GM21447 (cell line): Measurements from ENCODE around the gene RAPGEF6.
"Not testable (repeated sequence)": the region's sequence is repeated elsewhere in the genome, so short reads cannot be mapped to it uniquely, and the experiment has no call there.

ENCODE experiments used
- ATAC-seq: cut with Tn5 transposase; IDR thresholded peaks from one replicate; pipeline ENCODE4 v1.9.1; 2021; ENCODE audit not compliant: unreplicated experiment

Gene RAPGEF6

DNA sequence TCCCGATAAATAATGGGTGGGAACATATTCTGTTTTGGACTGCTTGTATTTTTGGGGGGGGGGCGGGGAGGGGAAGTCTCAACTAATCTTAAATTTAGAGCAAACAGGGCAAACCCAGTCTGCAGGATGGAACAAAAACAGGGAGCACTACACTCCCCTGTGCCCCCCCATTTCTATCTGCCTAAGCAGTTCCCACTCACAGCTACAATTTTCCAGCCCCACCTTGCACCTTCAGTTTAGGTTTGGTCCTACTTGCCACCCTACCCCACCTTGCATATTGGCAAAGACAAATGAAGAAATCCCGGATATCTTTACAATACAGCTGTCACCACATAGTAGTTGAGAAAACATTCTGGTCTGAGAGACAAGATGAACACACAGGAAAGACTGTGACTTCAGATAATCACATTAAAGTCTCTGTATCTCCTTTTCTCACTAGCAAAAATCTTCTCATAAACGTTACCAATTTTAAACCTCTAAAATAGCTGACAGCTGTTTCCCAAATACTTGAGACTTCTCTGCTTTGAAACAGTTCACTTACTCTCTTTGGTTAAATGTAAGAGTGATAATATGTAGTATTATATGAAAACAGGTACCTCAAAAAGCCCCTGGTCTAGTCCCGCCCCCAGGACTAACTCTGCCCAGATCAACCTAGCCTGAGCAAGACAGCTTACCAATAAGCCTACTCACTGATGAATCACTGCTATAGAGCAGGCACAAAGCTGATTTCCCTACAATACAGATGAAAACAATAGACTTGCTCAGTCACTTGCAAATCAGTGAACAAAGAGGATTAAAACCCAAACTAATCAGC, 5.2 kb upstream of the RAPGEF6 start:
- ATAC-seq, result no peak

DNA sequence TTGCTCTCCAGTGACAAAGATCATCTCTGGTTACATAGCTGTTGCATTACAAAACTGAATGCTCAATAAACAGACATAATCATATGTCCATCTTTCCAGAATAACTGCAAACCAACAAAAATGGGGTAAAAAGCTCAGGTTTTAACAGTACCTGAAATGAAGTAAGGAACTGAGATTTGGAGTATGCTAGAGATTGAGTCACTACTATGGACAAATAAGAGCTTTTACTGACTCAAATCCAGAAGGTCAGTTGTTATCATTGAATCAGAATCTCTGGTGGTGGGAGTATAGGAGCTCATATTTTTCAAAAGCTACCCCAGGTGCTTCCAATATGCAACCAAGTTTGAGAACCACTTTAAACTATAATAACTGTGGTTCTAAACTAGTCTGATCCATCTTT, 4.1 kb upstream of the RAPGEF6 start:
- no peak for ATAC-seq

DNA sequence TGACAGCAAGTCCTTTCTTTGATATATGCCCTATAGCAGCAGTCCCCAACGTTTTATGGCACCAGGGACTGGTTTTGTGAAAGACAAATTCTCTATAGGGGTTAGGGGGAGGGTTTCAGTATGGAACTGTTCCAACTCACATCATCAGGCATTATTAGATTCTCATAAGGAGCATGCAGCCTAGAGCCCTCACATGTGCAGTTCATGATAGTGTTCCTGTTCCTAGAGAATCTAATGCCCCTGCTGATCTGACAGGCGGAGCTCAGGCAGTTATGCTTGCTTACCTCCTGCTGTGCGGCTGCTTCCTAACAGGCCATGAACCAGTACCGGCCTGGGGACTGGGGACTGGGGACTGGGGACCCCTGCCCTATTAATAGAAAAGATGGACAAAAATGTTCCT, 2.7 kb upstream of the RAPGEF6 start:
- ATAC-seq, result no peak

DNA sequence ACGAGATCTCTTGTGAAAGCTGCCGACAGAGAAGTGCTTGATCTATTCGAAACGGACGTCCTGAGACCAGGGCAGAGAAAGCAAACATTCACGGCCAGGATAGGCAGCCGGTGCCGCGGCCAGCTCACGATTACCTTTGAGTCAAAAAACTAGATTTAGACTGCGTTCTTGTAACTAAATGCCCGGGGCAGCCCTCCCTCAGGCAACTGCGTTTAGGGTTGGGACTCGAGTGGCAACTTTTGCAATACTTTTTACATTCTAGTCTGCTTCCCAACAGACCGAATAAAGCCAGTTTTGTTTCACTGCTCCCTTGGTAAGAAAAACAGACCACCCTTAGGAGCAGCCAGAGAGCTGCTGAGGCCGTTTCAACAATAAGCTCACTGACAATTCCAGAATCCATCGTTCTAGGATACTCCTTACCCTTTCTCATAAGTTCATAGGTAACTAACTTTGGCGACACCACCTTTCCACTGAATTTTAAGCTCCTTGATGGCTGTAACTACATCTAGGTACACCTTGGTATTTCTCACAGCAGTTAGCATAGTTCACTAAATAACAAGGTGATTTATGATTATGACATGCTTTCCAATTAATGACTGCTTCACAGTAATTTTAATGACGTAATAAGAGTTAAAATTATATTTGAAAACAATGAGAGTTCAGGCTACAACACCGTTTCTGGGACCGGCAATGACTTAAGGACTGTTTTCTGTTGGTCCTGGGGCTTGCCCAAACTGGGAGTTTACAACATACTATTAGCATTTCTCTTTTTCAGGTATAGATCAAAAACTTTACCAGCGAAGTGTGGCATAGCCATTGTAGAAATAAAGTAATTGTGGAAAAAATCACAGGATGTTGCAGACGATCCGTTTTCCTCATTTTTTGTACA, 899 bp upstream of the RAPGEF6 start:
- ATAC-seq, result no peak

DNA sequence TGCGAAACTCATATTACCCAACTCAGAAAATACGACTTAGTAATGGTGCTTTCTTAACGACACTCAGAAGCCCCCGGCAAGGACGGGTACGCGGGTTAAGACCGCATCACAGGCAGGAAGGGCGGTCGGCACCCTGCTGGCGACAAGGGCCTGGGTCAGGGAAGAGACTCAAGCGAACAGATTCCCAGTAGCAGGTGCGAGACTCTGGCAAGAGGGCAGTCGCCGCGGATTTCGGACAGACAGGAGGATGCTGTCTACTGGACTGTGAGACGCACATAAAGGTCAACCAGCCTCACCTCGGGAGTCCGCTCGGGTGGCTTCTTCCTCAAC, 398 bp downstream of the RAPGEF6 start:
- peak; percentile 30 for ATAC-seq

DNA sequence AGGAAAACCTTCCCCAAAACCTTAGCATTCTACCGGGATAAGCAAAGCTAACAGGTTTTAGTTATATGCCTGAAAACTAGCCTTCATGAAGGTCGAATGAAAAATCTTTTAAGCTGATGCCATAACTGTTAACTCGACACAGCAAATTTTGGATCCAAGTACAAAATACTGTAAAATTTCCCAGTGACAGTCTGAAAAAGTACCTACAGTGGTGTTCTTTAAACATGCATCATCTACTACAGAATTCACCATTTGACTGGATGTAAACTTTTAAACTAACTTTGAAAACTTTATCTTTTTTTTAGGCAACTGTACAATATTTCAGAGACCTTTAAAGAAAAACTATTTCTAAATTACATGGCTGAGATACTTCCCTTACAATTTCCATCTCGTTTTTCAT, 791 bp downstream of the RAPGEF6 start:
- no peak for ATAC-seq

DNA sequence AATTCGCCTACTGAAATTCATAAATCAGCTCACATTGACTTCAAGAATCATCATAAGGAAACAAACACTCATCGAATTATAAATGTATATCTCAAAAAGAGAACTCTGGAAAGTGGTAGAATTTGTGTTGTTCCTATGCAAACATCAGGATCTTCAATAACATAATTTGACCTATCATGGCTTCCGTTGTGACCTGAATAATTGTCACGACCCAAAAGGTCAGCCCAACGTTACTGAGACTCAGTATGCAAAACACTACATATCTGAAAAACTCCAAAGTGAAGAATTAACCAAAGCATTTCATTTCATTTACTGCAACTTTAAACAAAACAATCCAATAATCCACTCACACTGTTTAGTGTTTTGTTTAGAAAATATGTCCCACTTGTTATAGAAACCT, 1.2 kb downstream of the RAPGEF6 start:
- ATAC-seq, result no peak

DNA sequence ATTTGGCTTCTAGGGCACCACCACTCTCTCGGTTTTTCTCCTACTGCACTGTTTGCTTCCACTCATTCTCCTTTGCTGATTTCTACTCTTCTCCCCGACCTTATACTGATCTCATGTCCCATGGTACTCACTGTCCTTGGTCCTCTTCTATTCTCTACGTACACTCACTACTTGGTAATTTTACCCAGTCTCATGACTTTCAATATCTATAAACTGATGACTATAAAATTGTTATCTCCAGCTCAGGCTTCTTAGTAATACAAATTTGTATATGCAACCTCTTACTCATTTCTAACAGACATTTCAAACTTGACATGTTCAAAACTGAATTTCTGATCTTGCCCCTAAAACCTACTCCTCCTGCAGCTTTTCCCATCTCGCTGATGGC, 4.1 kb downstream of the RAPGEF6 start:
- no peak for ATAC-seq

DNA sequence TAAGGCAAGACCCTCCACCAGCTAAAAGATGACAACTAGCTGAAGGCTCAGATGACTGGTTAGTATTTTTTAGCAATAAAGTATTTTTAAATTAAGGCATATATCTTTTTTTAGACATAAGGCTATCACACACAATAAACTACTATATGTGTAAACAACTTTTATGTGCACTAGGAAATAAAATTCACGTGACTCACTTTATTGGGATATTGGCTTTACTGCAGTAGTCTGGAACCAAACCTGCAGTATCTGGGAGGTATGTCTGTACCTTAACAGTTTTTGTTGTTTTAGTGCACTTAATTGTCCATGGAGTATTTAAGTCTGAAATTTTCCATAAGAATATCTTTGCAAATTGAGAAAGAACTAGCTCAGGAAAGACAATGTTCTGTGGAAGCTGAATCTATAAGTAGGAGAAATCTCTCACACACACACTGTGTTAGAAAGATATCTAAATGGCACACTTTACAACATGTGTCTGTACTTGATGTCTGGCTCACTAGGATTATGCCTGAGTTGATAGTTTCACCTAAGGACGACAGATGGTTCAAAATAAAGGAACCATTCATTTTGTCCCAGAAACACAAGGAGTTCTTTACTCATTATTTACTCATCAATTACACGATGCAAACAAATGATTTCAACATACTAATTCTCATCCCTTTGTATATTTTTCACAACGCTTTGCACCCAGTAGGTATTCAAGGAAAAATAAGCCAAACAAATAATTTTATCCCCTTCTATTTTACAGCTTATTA, 4.6 kb downstream of the RAPGEF6 start:
- ATAC-seq, result no peak

DNA sequence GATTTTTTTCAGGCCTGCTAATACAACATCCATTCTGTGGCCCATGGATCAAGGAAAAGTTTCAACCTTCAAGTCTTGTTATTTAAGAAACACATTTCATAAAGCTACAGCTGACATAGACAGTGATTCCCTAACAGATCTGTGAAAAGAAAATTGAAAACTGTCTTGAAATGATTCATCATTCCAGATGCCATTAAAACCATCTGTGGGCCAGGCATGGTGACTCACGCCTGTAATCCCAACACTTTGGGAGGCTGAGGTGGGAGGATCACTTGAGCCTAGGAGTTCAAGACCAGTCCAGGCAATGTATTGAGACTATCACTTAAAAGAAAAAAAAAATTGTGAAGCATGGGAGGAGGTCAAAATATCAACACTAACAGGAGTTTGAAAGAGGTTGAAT, 6.0 kb downstream of the RAPGEF6 start:
- no peak for ATAC-seq

DNA sequence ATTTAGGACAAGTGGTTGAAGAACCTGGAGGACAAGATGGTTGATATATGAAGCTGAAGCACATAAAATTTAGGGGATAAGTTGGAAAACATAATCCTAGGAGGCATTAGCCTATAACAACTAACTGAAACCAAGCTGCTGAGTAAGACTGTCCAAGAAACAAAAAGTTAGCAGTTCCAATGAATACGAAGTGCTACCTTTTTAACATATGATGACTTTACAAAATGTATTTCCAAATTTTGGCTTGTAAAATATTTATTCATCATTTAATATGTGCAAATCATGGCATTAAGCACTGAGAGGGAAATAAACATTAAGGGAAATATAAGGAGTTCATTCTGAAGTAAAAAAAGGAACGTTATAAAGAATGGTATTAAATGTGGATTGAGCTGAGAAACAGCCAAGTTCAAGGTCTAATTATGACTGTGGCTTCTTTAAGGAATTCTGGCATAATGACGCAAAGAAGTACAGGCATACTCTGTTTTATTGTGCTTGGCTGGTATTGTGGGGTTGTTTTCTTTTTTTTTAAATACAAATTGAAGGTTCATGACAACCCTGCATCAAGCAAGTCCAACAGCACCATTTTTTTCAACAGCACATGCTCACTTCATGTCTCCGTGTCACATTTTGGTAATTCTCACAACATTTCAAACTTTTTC, 7.7 kb downstream of the RAPGEF6 start:
- ATAC-seq, result no peak

DNA sequence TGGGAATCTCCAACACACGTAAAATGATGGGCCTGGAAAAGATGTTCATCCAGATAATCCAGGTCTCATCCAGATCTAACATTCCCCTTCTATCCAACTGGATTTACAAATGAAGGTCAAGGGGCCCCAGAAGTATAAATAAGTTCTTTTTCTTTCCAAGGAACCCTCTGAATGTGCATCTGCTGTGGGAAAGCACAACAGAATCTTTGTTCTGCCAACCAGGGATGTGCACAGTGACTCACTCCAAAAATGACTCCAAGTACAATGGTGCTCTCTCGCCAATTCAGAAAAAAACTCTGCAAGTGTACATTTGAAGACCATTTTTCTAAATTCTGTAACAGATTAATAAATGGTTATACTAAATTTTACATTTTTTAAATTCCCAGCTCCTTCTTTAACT, 12.4 kb downstream of the RAPGEF6 start:
- no peak for ATAC-seq

DNA sequence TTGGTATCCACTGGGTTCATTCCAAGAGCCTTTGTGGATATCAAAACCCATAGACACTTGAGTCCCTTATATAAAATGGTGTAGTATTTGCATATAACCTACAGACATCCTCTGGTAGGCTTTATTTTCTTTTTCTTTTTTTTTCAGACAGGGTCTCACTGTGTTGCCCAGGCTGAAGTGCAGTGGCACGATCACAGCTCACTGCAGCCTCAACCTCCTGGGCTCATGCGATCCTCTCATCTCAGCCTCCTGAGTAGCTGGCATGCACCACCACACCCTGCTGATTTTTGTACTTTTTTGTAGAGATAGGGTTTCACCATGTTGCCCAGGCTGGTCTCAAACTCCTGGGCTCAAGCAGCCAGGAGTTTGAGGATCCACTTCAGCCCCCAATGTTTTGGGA, 13.9 kb downstream of the RAPGEF6 start:
- ATAC-seq, result not testable (repeated sequence)

DNA sequence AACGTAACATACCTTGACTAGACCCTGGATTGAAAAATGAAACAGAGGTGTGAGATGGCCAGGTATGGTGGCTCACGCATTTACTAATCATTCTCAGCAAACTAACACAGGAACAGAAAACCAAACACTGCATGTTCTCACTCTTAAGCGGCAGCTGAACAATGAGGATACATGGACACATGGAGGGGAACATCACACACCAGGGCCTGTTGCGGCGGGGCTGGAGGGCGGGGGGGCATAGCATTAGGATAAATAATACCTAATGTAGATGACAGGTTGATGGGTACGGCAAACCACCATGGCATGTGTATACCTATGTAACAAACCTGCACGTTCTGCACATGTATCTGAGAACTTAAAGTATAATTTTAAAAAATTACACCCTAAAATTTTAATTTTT, 15.9 kb downstream of the RAPGEF6 start:
- no peak for ATAC-seq

DNA sequence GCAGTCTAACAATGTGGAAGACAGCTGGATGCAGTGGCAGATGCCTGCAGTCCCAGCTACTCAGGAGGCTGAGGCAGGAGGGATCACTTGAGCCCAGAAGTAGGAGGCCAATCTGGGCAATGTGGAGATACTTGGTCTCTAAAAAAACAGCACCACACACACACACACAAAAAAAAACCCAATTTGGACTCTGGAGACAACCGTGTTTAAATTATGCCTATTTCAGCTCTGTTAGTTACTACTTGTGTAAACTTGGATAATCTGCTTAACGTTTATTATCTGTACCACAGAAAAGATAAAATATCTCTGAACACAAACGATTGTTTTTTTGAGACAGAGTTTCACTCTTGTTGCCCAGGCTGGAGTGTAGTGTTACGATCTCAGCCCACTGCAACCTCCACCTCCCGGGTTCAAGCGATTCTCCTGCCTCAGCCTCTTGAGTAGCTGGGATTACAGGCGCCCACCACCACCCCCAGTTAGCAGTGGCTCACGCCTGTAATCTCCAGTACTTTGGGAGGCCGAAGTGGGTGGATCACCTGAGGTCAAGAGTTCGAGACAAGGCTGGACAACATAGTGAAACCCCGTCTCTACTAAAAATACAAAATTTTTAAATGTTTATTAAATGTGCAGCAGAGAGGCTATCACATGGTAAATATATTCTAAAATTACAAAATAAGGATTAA, 17.7 kb downstream of the RAPGEF6 start:
- ATAC-seq, result no peak

DNA sequence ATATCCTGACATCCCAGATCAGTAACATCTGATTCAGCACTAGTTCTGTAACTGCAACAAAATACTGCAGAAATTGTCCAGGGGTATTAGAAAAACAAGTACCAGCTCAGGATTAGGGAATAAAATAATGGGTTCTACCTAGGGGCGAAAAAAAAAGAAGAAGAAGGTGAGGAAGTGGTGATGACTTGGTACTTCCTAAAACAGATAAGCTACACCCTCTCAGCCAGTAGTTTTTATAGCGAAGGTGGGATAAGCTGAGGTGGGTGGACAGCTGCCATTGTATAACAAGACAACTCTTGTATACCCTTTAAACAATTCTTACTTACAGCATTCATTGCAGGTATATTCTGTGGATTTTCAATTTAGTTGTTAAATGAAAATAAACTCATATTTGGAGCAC, 19.1 kb downstream of the RAPGEF6 start:
- no peak for ATAC-seq

DNA sequence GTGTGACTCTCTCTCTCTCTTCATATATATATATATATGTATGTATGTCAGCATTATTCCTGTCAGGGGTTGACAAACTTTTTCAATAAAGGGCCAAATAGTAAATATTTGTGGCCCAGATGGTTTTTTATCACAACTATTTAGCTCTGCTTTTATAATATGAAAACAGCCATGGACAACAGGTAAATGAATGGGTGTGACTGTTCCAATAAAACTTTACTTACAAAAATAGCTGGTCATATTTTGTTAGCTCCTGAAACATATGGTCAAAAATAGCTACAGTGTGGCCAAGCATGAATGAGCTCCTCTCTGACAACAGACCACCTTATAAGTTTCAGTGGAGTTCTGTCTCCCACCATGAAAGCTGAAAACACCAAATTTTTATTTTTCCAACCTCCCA, 21.6 kb downstream of the RAPGEF6 start:
- no peak for ATAC-seq

DNA sequence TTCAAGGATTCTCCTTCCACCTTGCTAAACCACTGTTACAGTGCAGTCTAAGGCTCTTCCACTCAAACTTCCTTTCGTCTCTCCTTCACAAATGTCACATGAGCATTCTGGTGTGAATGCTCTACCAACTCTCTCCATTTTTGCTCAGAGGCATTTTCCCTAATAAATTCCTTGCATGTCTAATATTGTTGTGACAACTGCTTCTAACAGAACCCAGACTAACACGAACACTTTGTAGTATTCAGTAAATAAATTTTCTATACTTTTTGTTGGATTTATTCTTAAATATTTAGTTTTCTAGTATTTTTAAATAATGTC, 24.0 kb downstream of the RAPGEF6 start:
- ATAC-seq, result no peak

DNA sequence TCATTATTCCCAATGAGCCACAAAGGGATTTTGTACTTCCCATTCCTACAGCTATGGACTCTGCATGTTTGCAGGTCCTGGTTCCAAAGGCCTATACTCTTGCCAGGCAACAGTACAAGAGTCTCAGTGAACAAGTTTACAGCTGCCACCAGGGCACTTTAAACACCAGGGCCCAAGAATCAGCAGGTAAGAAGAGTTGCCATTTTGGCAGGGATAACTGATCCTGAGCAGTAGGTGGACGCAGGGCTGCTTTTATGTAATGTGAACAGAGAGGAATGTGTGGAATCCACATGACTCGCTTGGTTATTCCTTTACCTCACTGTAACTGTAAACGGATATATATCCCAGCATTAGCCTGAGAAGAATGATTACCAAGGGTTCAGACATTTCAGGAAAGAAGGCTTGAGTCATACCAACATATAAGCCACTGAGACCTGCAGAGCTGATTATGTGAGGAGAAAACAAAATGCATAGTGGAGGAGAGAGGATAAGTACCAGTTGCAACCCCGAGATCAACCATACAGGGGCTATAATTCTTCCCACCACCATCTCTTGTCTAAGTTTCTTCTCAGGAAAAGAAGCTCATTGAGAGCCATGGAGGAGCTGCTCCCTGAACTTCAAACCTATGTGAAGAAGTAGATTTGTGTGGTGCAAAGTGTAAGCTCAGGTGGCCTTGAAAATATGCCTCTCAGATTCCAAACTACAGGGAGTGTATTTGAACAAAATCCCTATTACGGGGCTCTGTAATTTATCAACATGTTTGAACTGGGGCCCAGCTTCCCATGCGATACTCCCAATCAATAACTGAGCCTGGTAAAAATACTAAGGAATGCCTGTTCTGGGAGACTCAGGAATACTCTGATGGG, 24.6 kb downstream of the RAPGEF6 start:
- ATAC-seq, result no peak

DNA sequence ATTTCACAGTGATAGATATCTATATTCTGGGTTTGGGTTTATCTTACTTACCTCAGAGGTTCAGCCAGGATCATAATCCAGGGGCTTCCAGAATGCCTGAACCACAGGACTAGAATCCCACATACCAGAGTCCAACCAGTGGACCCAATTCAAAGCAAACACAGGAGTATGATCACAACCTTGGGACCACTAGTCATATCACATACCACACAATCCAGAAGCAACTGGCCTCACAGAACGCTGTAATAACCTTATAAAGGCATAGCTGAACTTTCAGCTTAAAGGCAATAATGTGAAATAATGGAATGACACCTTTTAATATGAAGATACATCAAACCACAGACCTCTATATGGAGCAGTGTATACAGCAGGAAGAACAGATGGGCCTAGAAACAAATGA, 25.3 kb downstream of the RAPGEF6 start:
- no peak for ATAC-seq
